Adrenal gland (tissue), 5 donors: ENCODE results near the gene FMC1.

Experiments used
- CTCF ChIP-seq, 6 experiments: fragments of 450-650 bp in 4 of 6; fragments of 200-600 bp in 2 of 6; sonication (generic) in 1 of 6; IDR thresholded peaks; 1 replicate in 5 of 6; 2 replicates in 1 of 6; pipeline versions ENCODE4 v1.5.1 to v1.8.0; 2016 to 2021; ENCODE audit warnings: antibody characterized with exemption in 6 of 6, mild to moderate bottlenecking in 2 of 6, moderate library complexity in 1 of 6
- POLR2A ChIP-seq, 2 donors: fragments of 450-650 bp; IDR thresholded peaks; one replicate each; pipeline ENCODE4 v1.6.1; 2017; ENCODE audit warnings: antibody characterized with exemption in 2 of 2, mild to moderate bottlenecking in 2 of 2, moderate library complexity in 1 of 2
- donor health status: DM: no; HTN: no; CAD: no.

GRCh38 chr7:139360210-139360947 lies 19.2 kb downstream of the FMC1 start:
- TF ChIP-seq CTCF (IDR thresholded peaks at IDR 0.05) (no peak), POLR2A (IDR thresholded peaks at IDR 0.05) (peak in 1 of 2 donors; percentile 89)
